Measurements from ENCODE around the gene OTOP3. TPM values are rescaled to one million over a fixed set of nuclear protein-coding genes. Genes with fewer than 3 reads are reported as not detected.
"Not testable (repeated sequence)": the region's sequence is repeated elsewhere in the genome, so short reads cannot be mapped to it uniquely, and the experiment has no call there.

OTOP3 gene
- total RNA-seq, 4 donors from 2014 or later: 1.6 to 3.8 TPM; not detected in 2

- peaks cover 6 to 16% (median 12%) of the 10 kb centered on the region in 4 donors for H3K4me1 ChIP-seq
- intact Hi-C loops (cut with DNase I; ENCODE audit: low total_unique reads) (no loop called here), in situ Hi-C loops (cut with MboI; ENCODE audit: low pct_ligation_motif_present in 1 of 4, low pct_unique_long_range_greater_than_20kb in 1 of 4, low sequenced_read_pairs in 3 of 4) (no loop called here)
- H3K9me3 ChIP-seq: no peaks in the 10 kb centered on the region
- peak overlapping the region; percentile 74 to 90 (median 83) for H3K27ac ChIP-seq
- TF ChIP-seq POLR2A (IDR thresholded peaks at IDR 0.05) (no peak), CTCF (IDR thresholded peaks at IDR 0.05) (no peak), EP300 (IDR thresholded peaks at IDR 0.05; ENCODE audit: low read depth) (no peak), POLR2AphosphoS5 (IDR thresholded peaks at IDR 0.05) (no peak)
- peak overlapping the region; percentile 35 to 68 (median 54) for H3K4me3 ChIP-seq
- H3K27me3 ChIP-seq: no peaks in the 10 kb centered on the region
- no peak for DNase-seq
- no peaks in the 10 kb centered on the region for H3K36me3 ChIP-seq
- 79% methylated on average over 16 of the region's 16 CpGs; no CpG with 5 or more reads in 1 of the 2 donors for WGBS, 2 donors (ENCODE audit: low coverage in 1 of 2)
Measured at GRCh38 chr17:74981318-74981978, 45.8 kb downstream of the OTOP3 start.

DNA sequence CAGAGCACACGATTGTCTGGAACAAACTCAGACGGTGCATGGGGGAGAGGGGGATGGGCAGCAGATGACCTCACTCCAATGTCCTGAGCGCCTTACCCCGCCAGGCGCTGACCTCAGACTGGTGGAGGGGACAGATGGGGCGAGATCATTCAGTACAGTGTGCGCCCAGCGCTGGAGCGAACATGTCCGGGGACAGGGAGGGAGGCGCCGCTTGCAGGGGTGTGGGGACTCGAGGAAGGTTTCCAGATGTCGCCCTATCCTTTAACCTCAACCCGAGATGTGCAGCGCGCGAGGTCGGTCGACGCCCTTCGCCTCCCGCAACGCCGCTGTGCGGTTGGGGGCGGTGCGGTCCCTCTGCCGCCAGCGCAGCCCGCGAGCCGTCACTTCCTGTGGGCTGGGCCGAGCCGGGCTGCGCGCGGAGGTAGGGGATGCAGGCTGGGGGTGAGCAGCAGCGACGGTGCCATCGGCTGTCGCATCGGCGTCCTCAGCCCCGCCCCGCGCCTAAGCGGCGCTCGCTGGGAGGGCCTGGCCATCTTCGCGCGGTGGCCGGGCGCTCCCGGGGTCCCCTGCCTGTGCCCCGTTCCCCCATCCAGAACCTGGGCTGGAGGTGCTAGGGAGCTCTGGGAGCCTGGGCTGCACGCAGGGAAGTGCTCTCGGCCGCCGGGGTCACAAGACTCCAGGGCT is 46.4 kb downstream of the OTOP3 start:
- peak; percentile 77 for DNase-seq
- in situ Hi-C loops (cut with MboI; ENCODE audit: low pct_ligation_motif_present in 1 of 4, low pct_unique_long_range_greater_than_20kb in 1 of 4, low sequenced_read_pairs in 3 of 4): no loop called here
- intact Hi-C loops (cut with DNase I; ENCODE audit: low total_unique reads): no loop called here

GRCh38 chr17:74982663-74983313 is 47.1 kb downstream of the OTOP3 start:
- DNase-seq; H3K27me3 ChIP-seq; in situ Hi-C loops (cut with MboI; ENCODE audit: low pct_ligation_motif_present in 1 of 4, low pct_unique_long_range_greater_than_20kb in 1 of 4, low sequenced_read_pairs in 3 of 4); H3K36me3 ChIP-seq; intact Hi-C loops (cut with DNase I; ENCODE audit: low total_unique reads); H3K9me3 ChIP-seq: not testable (repeated sequence)
- peak overlapping the region; percentile 35 to 68 (median 54) for H3K4me3 ChIP-seq
- peaks cover 6 to 21% (median 18%) of the 10 kb centered on the region in 4 donors for H3K4me1 ChIP-seq
- peak overlapping the region; percentile 74 to 90 (median 83) for H3K27ac ChIP-seq
- WGBS, 2 donors (ENCODE audit: low coverage in 1 of 2): 43 to 50% methylated on average over 1 to 11 of the region's 14 CpGs

More for the DNA sequence above, 46.4 kb downstream of the OTOP3 start:
- WGBS, 2 donors (ENCODE audit: low coverage in 1 of 2): 0 to 7% methylated on average over 3 to 44 of the region's 61 CpGs
- Histone ChIP-seq H3K27me3 (no peaks in the 10 kb centered on the region), H3K27ac (peak overlapping the region; percentile 74 to 90 (median 83)), H3K9me3 (no peaks in the 10 kb centered on the region), H3K36me3 (no peaks in the 10 kb centered on the region), H3K4me1 (peaks cover 6 to 19% (median 16%) of the 10 kb centered on the region in 4 donors), H3K4me3 (peak overlapping the region; percentile 35 to 68 (median 54))
- TF ChIP-seq POLR2A (IDR thresholded peaks at IDR 0.05) (peak; percentile 65), EP300 (IDR thresholded peaks at IDR 0.05; ENCODE audit: low read depth) (no peak), POLR2AphosphoS5 (IDR thresholded peaks at IDR 0.05) (peak; percentile 61 to 75 (median 64)), CTCF (IDR thresholded peaks at IDR 0.05) (peak in 1 of 5 experiments; percentile 37)

- no peak for TF ChIP-seq POLR2A (IDR thresholded peaks at IDR 0.05)
- no peak for TF ChIP-seq POLR2AphosphoS5 (IDR thresholded peaks at IDR 0.05)
- TF ChIP-seq CTCF (IDR thresholded peaks at IDR 0.05): no peak
Measured at GRCh38 chr17:74986206-74986576, 50.5 kb downstream of the OTOP3 start.

More at GRCh38 chr17:74986206-74986576, 50.5 kb downstream of the OTOP3 start:
- intact Hi-C loops (cut with DNase I; ENCODE audit: low total_unique reads) (no loop called here), in situ Hi-C loops (cut with MboI; ENCODE audit: low pct_ligation_motif_present in 1 of 4, low pct_unique_long_range_greater_than_20kb in 1 of 4, low sequenced_read_pairs in 3 of 4) (no loop called here)
- H3K4me3 ChIP-seq: no peak overlapping the region
- no peak overlapping the region for H3K27ac ChIP-seq
- 80 to 86% methylated on average over 2 to 3 of the region's 3 CpGs for WGBS, 2 donors (ENCODE audit: low coverage in 1 of 2)
- peaks cover 6 to 36% (median 30%) of the 10 kb centered on the region in 4 donors for H3K4me1 ChIP-seq
- H3K27me3 ChIP-seq: no peaks in the 10 kb centered on the region
- DNase-seq: no peak
- H3K36me3 ChIP-seq: no peaks in the 10 kb centered on the region
- no peaks in the 10 kb centered on the region for H3K9me3 ChIP-seq
